OCI-LY7 (cell line): ENCODE measurements around the gene LATS1. TPM values are rescaled to one million over a fixed set of nuclear protein-coding genes. Genes with fewer than 3 reads are reported as not detected.
A peak's percentile ranks its signal among the peaks of the same experiment; 100 is the strongest.

ENCODE experiments used
- BruUV-seq: library from RNA; stranded (reverse); fragments of 400-500 nt; replicated peaks from 2 replicates; lab custom pipeline; 2021; lab: Mats Ljungman, UMichigan
- CTCF ChIA-PET: fragments of 300-600 bp; sonication (Branson Sonifier 250); formaldehyde crosslinking; loops from one replicate; lab custom pipeline; 2022; ENCODE audit warnings: antibody characterized with exemption; ENCODE audit not compliant: unreplicated experiment; lab: Charles Lee
- POLR2A ChIA-PET: fragments of 300-600 bp; sonication (Branson Sonifier 250); formaldehyde crosslinking; loops from one replicate; lab custom pipeline; 2022; ENCODE audit warnings: antibody characterized with exemption; lab: Charles Lee
- DNase-seq: peaks from one replicate; pipeline ENCODE4 v3.0.0-alpha.2; 2015; ENCODE audit warnings: low spot score
- H2AFZ ChIP-seq: fragments of 200-600 bp; sonication (generic), shearing (Covaris generic); 2 replicates; pipeline ENCODE4 v1.6.1; 2014; ENCODE audit warnings: mild to moderate bottlenecking, antibody characterized with exemption, low read length, moderate library complexity
- H3K27ac ChIP-seq: fragments of 200-600 bp; sonication (generic); 2 replicates; pipeline ENCODE4 v1.5.1; 2014; ENCODE audit warnings: mixed run types, low read depth, mild to moderate bottlenecking, moderate library complexity, low read length, inconsistent platforms; ENCODE audit not compliant: poor library complexity, severe bottlenecking
- H3K36me3 ChIP-seq: fragments of 200-600 bp; sonication (generic); 2 replicates; pipeline ENCODE4 v1.6.1; 2014; ENCODE audit warnings: mild to moderate bottlenecking, antibody characterized with exemption, low read length, moderate library complexity, mixed read lengths; ENCODE audit not compliant: insufficient read depth
- H3K4me1 ChIP-seq: fragments of 200-600 bp; sonication (generic); 2 replicates; pipeline ENCODE4 v1.5.1; 2014; ENCODE audit warnings: mild to moderate bottlenecking, low read length; ENCODE audit not compliant: insufficient read depth, poor library complexity, severe bottlenecking
- H3K4me2 ChIP-seq: fragments of 200-600 bp; sonication (generic); 2 replicates; pipeline ENCODE4 v1.6.1; 2014; ENCODE audit warnings: mild to moderate bottlenecking, low read length
- H3K4me3 ChIP-seq: fragments of 200-600 bp; sonication (generic); 2 replicates; pipeline ENCODE4 v1.5.1; 2014; ENCODE audit warnings: mild to moderate bottlenecking, low read depth, low read length; ENCODE audit not compliant: poor library complexity, severe bottlenecking
- H3K79me2 ChIP-seq: fragments of 200-600 bp; sonication (generic); 2 replicates; pipeline ENCODE4 v1.6.1; 2016; ENCODE audit warnings: low read depth, mild to moderate bottlenecking, low read length, moderate library complexity, mixed read lengths; ENCODE audit not compliant: insufficient read depth
- H3K9me2 ChIP-seq: fragments of 200-600 bp; sonication (generic); 2 replicates; pipeline ENCODE4 v1.6.1; 2016; ENCODE audit warnings: mild to moderate bottlenecking, low read length, mixed read lengths; ENCODE audit not compliant: insufficient read depth
- H3K9me3 ChIP-seq: fragments of 200-600 bp; sonication (generic); 2 replicates; pipeline ENCODE4 v1.6.1; 2014; ENCODE audit warnings: mild to moderate bottlenecking, mixed run types, low read length, mixed read lengths
- H4K20me1 ChIP-seq: fragments of 200-600 bp; sonication (generic); 2 replicates; pipeline ENCODE4 v1.6.1; 2014; ENCODE audit warnings: mild to moderate bottlenecking, antibody characterized with exemption, low read length, moderate library complexity, mixed read lengths; ENCODE audit not compliant: insufficient read depth
- CTCF ChIP-seq: fragments of 200-600 bp; sonication (generic); conservative IDR thresholded peaks from 2 replicates; pipeline ENCODE4 v1.5.1; 2014; ENCODE audit warnings: mild to moderate bottlenecking, antibody characterized with exemption, low read length, moderate library complexity, mixed read lengths
- EZH2phosphoT487 ChIP-seq: fragments of 200-600 bp; sonication (generic); IDR thresholded peaks from 2 replicates; pipeline ENCODE4 v1.6.1; 2018; ENCODE audit warnings: low read depth, borderline replicate concordance, mild to moderate bottlenecking, mixed run types, antibody characterized with exemption, low read length, moderate library complexity, mixed read lengths
- intact Hi-C: fragments of 100-400 bp; cut with micrococcal nuclease; formaldehyde crosslinking; loops from one replicate; pipeline ENCODE4 v1.10.0; 2022; ENCODE audit not compliant: unreplicated experiment
- total RNA-seq, 2 experiments: library from RNA; depleted of rRNA in 1 of 2; stranded (reverse); fragments of >200 nt in 1 of 2; shearing (Covaris generic) in 1 of 2; gene quantifications; 2 replicates each; pipeline ENCODE4 v1.2.3, GENCODE V29; 2014 to 2022

LATS1 gene
- total RNA-seq, 2 experiments from 2014 or later = 23.1 to 30.3 TPM

GRCh38 chr6:149657441-149657840 lies 60.5 kb downstream of the LATS1 start:
- no peaks in the 10 kb centered on the region for H4K20me1 ChIP-seq
- peaks cover 3% of the 10 kb centered on the region for H3K4me1 ChIP-seq
- intact Hi-C loops = no loop called here
- TF ChIP-seq EZH2phosphoT487 = no peak
- no peak for TF ChIP-seq CTCF
- no peak overlapping the region for H3K4me3 ChIP-seq
- no peak for DNase-seq
- no peak overlapping the region for H3K4me2 ChIP-seq
- H3K9me3 ChIP-seq = no peaks in the 10 kb centered on the region
- H3K27ac ChIP-seq = no peak overlapping the region
- no peaks in the 10 kb centered on the region for H3K79me2 ChIP-seq
- peaks cover 40% of the 10 kb centered on the region for H3K36me3 ChIP-seq
- no TSS peak for BruUV-seq
- no peaks in the 10 kb centered on the region for H3K9me2 ChIP-seq
- ChIA-PET POLR2A (interaction anchor here (0.6 kb wide), 1 partner anchor 16 kb away, joined by 4 read pairs; no protein-coding TSS in a partner anchor), CTCF (no interaction called here)
- no peak overlapping the region for H2AFZ ChIP-seq

GRCh38 chr6:149651056-149651455 lies 66.8 kb downstream of the LATS1 start:
- CTCF ChIA-PET = interaction anchor here (1.9 kb wide), 1 partner anchor 9 kb away, joined by 5 read pairs; no protein-coding TSS in a partner anchor
- Histone ChIP-seq H4K20me1 (no peaks in the 10 kb centered on the region), H3K9me2 (no peaks in the 10 kb centered on the region), H2AFZ (peak overlapping the region; percentile 77; the same call in 1 of the 2 replicates), H3K4me1 (peaks cover 51% of the 10 kb centered on the region), H3K36me3 (no peaks in the 10 kb centered on the region), H3K4me2 (peak overlapping the region; percentile 74), H3K4me3 (peak overlapping the region; percentile 40), H3K9me3 (no peaks in the 10 kb centered on the region), H3K27ac (peak overlapping the region; percentile 98), H3K79me2 (peaks cover 23% of the 10 kb centered on the region)
- no TSS peak for BruUV-seq
- POLR2A ChIA-PET = interaction anchor here (1.0 to 2.4 kb wide), 6 partner anchors 10 to 106 kb away, joined by 3 to 14 read pairs (median 5); partner anchors contain the start of genes LATS1 and PPIL4
- TF ChIP-seq EZH2phosphoT487 (no peak), CTCF (no peak)
- peak; percentile 92 for DNase-seq
- intact Hi-C loops = loop anchor here (1.0 to 2.0 kb wide), 2 partner anchors 58 to 85 kb away; partner anchors contain the start of gene GINM1
